ENCODE measurements around the gene IL18. TPM values are rescaled to one million over a fixed set of nuclear protein-coding genes. Genes with fewer than 3 reads are reported as not detected.
"Not testable (repeated sequence)": the region's sequence is repeated elsewhere in the genome, so short reads cannot be mapped to it uniquely, and the experiment has no call there.

IL18 gene
- total and polyA plus RNA-seq, 2 experiments from 2014 or later: 0.28 to 1.7 TPM

- no peak for DNase-seq (ENCODE audit: low spot score)
- H3K4me3 ChIP-seq: no peak overlapping the region
- Mint-ChIP-seq H3K27ac (no peak overlapping the region), H3K4me3 (no peak overlapping the region), H3K36me3 (ENCODE audit: low read depth) (peaks cover 29% of the 10 kb centered on the region), H3K9me3 (no peaks in the 10 kb centered on the region; the same call in 2 of the 3 replicates), H3K27me3 (ENCODE audit: insufficient read depth, low read depth, poor library complexity) (peaks cover 2% of the 10 kb centered on the region), H3K4me1 (no peaks in the 10 kb centered on the region)
- TF ChIP-seq REST (IDR thresholded peaks at IDR 0.05; ENCODE audit: unreplicated experiment) (no peak), NANOG (IDR thresholded peaks at IDR 0.05; ENCODE audit: borderline replicate concordance) (no peak), STAT1 (IDR thresholded peaks at IDR 0.05; ENCODE audit: unreplicated experiment) (no peak), EZH2phosphoT487 (IDR thresholded peaks at IDR 0.05; ENCODE audit: unreplicated experiment) (no peak), ZNF462 (CRISPR knock-in tag; IDR thresholded peaks at IDR 0.05) (no peak), ZNF114 (CRISPR knock-in tag; IDR thresholded peaks at IDR 0.05) (no peak)
- no peaks in the 10 kb centered on the region; the same call in none of the 2 replicates for H4K20me1 ChIP-seq (replicated peaks; ENCODE audit: insufficient read depth)
- no peak for ATAC-seq
- no peak overlapping the region for H3K4me2 ChIP-seq
- no peak overlapping the region for H2AFZ ChIP-seq
- no peaks in the 10 kb centered on the region for H3F3A ChIP-seq (replicated peaks; ENCODE audit: low read depth)
- no peaks in the 10 kb centered on the region for H3K27me3 ChIP-seq (ENCODE audit: insufficient read depth)
- no peaks in the 10 kb centered on the region for H3K9me2 ChIP-seq (ENCODE audit: insufficient read depth)
- H3K36me3 ChIP-seq (ENCODE audit: insufficient read depth): peaks cover 22% of the 10 kb centered on the region
- no peak overlapping the region for H3K27ac ChIP-seq (ENCODE audit: low read depth)
- no peaks in the 10 kb centered on the region for H3K79me2 ChIP-seq (replicated peaks; ENCODE audit: insufficient read depth)
- no peaks in the 10 kb centered on the region for H3K4me1 ChIP-seq (ENCODE audit: insufficient read depth)
Observed at GRCh38 chr11:112096194-112096593, 67.7 kb downstream of the IL18 start.

GRCh38 chr11:112095302-112095701 lies 68.6 kb downstream of the IL18 start:
- peaks cover 28% of the 10 kb centered on the region for H3K36me3 ChIP-seq (ENCODE audit: insufficient read depth)
- DNase-seq (ENCODE audit: low spot score); H3K27ac Mint-ChIP-seq; ATAC-seq; H3F3A ChIP-seq (replicated peaks; ENCODE audit: low read depth); H3K4me3 ChIP-seq; H3K27me3 Mint-ChIP-seq (ENCODE audit: insufficient read depth, low read depth, poor library complexity); H3K27ac ChIP-seq (ENCODE audit: low read depth); H3K4me1 ChIP-seq (ENCODE audit: insufficient read depth); H3K4me1 Mint-ChIP-seq; H2AFZ ChIP-seq; H3K27me3 ChIP-seq (ENCODE audit: insufficient read depth); H3K9me3 Mint-ChIP-seq; H4K20me1 ChIP-seq (replicated peaks; ENCODE audit: insufficient read depth); H3K4me2 ChIP-seq; H3K9me2 ChIP-seq (ENCODE audit: insufficient read depth); H3K79me2 ChIP-seq (replicated peaks; ENCODE audit: insufficient read depth); H3K4me3 Mint-ChIP-seq: not testable (repeated sequence)
- H3K36me3 Mint-ChIP-seq (ENCODE audit: low read depth): peaks cover 37% of the 10 kb centered on the region

All from GM23338 (cell line).